AG04449 (cell line): ENCODE data around the gene WNK2.
"Not testable (repeated sequence)": the region's sequence is repeated elsewhere in the genome, so short reads cannot be mapped to it uniquely, and the experiment has no call there.

Source experiments
- CTCF ChIA-PET: fragments of 350-600 bp; formaldehyde crosslinking; extraction: SDS; loops from one replicate; lab custom pipeline; 2021; ENCODE audit warnings: antibody characterized with exemption; lab: Yijun Ruan, JAX
- POLR2A ChIA-PET: fragments of 400-600, 350-600 bp; formaldehyde crosslinking; extraction: SDS; loops from one replicate; lab custom pipeline; 2020; ENCODE audit warnings: antibody characterized with exemption, inconsistent platforms; lab: Yijun Ruan, JAX
- DNase-seq: peaks from one replicate; pipeline ENCODE4 v3.0.0-alpha.2; 2010; ENCODE audit warnings: low read depth, low spot score
- H3K4me3 ChIP-seq: 2 replicates; pipeline ENCODE4 v1.5.1; 2011; ENCODE audit warnings: low read depth, mild to moderate bottlenecking, control low read depth, low read length
- CTCF ChIP-seq: IDR thresholded peaks from one replicate; pipeline ENCODE4 v1.5.1; 2011; ENCODE audit warnings: mild to moderate bottlenecking, moderate library complexity, low read length, control low read depth, inconsistent platforms; ENCODE audit not compliant: insufficient read depth; ENCODE audit errors: missing control alignments

Gene WNK2

GRCh38 chr9:93325307-93326035 is 141.5 kb downstream of the WNK2 start:
- POLR2A ChIA-PET, result no interaction called here
- H3K4me3 ChIP-seq, result no peak overlapping the region
- no peak for TF ChIP-seq CTCF
- DNase-seq, result no peak
- CTCF ChIA-PET, result no interaction called here

GRCh38 chr9:93326056-93326455 is 142.1 kb downstream of the WNK2 start:
- H3K4me3 ChIP-seq, result no peak overlapping the region
- ChIA-PET POLR2A (no interaction called here), CTCF (no interaction called here)
- no peak for DNase-seq
- no peak for TF ChIP-seq CTCF

GRCh38 chr9:93326654-93327053 is 142.7 kb downstream of the WNK2 start:
- TF ChIP-seq CTCF, result no peak
- no peak overlapping the region for H3K4me3 ChIP-seq
- no peak for DNase-seq
- POLR2A ChIA-PET, result no interaction called here
- CTCF ChIA-PET, result no interaction called here

- CTCF ChIA-PET, result interaction anchor here (2.0 kb wide), 1 partner anchor 28 kb away, joined by 5 read pairs; no protein-coding TSS in a partner anchor
- H3K4me3 ChIP-seq, result no peak overlapping the region
- DNase-seq, result no peak
- POLR2A ChIA-PET, result no interaction called here
- TF ChIP-seq CTCF, result no peak
Observed at GRCh38 chr9:93329629-93330280, 145.8 kb downstream of the WNK2 start.

GRCh38 chr9:93332317-93332716 is 148.4 kb downstream of the WNK2 start:
- DNase-seq, result no peak
- no peak for TF ChIP-seq CTCF
- POLR2A ChIA-PET, result no interaction called here
- CTCF ChIA-PET, result no interaction called here
- H3K4me3 ChIP-seq, result no peak overlapping the region

GRCh38 chr9:93336720-93337119 is 152.8 kb downstream of the WNK2 start:
- POLR2A ChIA-PET, result no interaction called here
- H3K4me3 ChIP-seq, result no peak overlapping the region
- TF ChIP-seq CTCF, result no peak
- no peak for DNase-seq
- CTCF ChIA-PET, result no interaction called here

GRCh38 chr9:93338196-93338595 is 154.3 kb downstream of the WNK2 start:
- POLR2A ChIA-PET, CTCF ChIA-PET, DNase-seq, H3K4me3 ChIP-seq: not testable (repeated sequence)
